Stimulated activated CD4-positive, alpha-beta T cell treated with anti-CD3 and anti-CD28 coated beads, Interleukin-15, amount 100 ng/mL, for 1 hour (primary cell): ENCODE results near the gene VEGFB.
A peak's percentile ranks its signal among the peaks of the same experiment; 100 is the strongest.

Source experiments
- DNase-seq, 2 donors: peaks; one replicate each; pipeline ENCODE4 v3.0.0-alpha.2; 2020; ENCODE audit warnings: low read depth in 1 of 2, low spot score in 1 of 2

VEGFB gene

GRCh38 chr11:64276653-64277431 lies 42.5 kb downstream of the VEGFB start:
- DNase-seq, result no peak

- DNase-seq, result no peak
Observed at GRCh38 chr11:64278576-64279190, 44.3 kb downstream of the VEGFB start.

- DNase-seq, result no peak
Observed at GRCh38 chr11:64281957-64282770, 47.8 kb downstream of the VEGFB start.

- no peak for DNase-seq
Observed at GRCh38 chr11:64283092-64283491, 48.7 kb downstream of the VEGFB start.

- peak; percentile 84 to 89 for DNase-seq
Observed at GRCh38 chr11:64284048-64284961, 49.9 kb downstream of the VEGFB start, which contains the start of gene BAD. Gene BAD, minus strand, starts transcription at chr11:64284665. Its CDS starts 297 bp downstream, at chr11:64284368.

DNA sequence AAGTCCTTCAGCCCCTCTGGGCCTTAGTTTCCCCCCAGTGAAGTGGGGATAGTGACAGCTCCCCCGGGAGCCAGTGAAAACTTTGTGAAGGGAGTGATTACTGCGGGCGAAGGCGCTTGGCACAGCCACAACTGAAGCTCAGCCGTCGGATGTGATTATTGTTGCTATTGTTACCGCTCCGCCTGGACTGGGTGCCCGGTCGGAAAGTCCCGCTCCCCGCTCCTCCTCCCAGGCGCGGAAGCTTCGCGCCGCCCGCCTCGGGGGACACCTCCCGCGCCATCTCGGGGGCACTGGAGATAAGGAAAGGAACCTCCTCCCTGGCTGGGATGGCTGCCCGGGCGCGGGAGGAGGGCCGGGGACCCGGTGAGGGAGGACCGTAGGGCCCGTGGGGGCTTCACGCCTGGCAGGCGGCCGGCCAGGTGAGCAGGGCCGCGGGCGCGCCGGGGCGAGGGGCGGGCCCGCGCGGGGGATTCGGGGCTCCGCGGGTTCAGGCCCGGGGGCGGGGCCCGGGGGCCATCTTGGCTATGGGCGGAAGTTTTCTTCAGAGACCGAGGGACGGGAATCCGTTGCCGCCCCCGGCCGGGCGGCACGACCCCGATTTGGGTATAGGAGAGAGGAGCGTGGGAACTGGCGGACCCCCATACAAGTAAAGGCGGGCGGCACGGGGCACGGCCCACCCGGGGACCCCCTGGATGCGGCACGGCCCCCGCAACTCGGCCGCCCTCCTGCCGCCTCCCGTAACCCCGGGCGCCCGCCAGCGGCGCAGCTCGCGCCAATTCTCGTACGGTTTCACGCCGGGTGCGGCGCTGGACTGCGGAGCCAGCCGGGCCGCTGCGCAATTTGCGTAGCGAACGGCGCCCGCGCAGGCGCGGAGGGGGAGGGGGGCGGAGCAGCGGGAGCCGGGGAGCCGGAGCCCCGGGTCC lies 50.8 kb downstream of the VEGFB start, which contains the start of gene GPR137:
Gene GPR137, plus strand, starts transcription at position 887 of the 923 bp plus-strand sequence. CDS start 677 bp downstream, outside the sequence.
- DNase-seq, result peak; percentile 90 to 91

DNA sequence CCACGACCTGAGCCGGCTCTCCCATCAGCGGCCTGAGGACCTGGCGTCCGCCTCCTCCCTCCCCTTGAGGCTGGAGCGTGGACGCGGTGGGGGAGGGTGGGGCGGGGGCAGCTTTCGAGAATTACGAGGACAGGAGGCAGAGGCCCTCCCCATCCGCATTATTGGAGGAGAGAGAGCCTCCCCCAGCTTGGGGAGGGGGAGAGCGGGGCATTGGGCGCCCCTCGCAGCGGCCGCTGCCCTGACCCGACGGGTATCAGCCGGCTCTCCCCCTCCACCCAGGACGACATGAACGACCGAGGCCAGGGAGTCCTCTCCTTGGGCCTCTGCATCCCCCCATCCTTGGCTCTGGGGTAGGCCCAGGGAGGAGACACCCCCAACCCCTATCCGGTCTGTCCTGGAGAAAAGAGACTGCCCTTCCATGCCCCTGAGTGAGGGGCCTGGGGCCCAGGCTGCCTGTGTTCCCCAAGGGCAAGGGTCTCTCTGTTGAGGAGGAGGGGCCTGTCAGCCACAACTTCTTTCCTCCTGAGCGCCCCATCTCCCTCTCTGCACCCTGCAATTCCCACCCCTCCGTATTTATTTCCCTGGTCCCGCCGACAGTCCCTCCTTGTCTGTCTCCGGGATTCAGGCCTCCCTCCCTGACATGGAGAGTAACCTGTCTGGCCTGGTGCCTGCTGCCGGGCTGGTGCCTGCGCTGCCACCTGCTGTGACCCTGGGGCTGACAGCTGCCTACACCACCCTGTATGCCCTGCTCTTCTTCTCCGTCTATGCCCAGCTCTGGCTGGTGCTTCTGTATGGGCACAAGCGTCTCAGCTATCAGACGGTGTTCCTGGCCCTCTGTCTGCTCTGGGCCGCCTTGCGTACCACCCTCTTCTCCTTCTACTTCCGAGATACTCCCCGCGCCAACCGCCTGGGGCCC lies 51.8 kb downstream of the VEGFB start:
- DNase-seq, result no peak

DNA sequence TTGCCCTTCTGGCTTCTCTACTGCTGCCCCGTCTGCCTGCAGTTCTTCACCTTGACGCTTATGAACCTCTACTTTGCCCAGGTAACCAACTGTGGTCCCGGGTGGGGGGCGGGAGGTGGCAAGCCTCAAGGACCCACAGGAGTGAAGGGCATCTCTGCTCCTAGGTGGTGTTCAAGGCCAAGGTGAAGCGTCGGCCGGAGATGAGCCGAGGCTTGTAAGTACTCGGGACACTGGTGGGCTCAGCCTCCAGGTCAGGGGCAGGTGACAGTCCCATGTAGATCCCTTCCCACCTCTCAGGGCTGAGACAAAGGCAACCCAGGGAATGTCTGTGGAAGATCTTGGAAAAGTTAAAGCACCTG lies 52.4 kb downstream of the VEGFB start:
- no peak for DNase-seq

DNA sequence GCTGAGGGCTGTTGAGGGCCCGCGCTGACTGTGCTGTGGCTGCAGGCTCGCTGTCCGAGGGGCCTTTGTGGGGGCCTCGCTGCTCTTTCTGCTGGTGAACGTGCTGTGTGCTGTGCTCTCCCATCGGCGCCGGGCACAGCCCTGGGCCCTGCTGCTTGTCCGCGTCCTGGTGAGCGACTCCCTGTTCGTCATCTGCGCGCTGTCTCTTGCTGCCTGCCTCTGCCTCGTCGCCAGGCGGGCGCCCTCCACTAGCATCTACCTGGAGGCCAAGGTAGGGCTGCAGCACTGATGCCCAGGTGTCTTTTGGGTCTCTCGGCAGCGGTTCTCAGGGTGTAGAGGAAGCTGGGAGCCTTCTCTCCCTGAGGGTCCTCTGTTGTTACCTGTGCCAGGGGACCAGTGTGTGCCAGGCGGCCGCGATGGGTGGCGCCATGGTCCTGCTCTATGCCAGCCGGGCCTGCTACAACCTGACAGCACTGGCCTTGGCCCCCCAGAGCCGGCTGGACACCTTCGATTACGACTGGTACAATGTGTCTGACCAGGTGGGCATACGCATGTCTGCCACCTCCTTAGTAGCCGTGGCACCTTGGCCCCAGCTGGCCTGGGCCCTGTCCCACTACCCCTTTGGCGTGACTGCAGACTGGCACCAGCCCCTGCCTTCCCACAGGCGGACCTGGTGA lies 53.4 kb downstream of the VEGFB start:
- DNase-seq, result no peak

- no peak for DNase-seq
Observed at GRCh38 chr11:64288353-64288750, 54.0 kb downstream of the VEGFB start.
